A204.1 (cell line): ENCODE results near the gene CCDC69.
"Not testable (repeated sequence)": the region's sequence is repeated elsewhere in the genome, so short reads cannot be mapped to it uniquely, and the experiment has no call there.

Experiments used
- FAIRE-seq: peaks from 2 replicates; lab custom pipeline; 2012; peaks lifted over from hg19 to GRCh38; lab: Jason Lieb, UNC

The CCDC69 gene

GRCh38 chr5:151191661-151192060 lies 32.2 kb downstream of the CCDC69 start:
- FAIRE-seq = no peak

DNA sequence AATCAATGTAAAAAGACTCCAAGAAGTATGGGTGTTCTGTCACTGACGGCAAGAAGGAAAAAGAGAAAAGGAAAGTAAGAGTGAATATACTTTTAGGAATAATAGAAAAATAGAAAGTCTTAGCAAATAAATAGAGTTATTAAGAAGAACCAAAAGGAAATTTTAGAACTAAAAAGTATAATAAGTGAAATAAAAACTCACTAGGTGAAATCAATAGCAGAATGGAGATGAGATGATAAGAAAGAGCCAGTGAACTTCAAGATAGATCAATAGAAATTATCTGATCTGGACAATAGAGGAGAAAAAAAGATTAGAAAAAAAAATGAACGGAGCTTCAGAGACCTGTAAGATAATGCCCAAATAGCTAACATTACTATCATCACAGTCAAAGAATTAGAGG lies 34.7 kb downstream of the CCDC69 start:
- FAIRE-seq = no peak

DNA sequence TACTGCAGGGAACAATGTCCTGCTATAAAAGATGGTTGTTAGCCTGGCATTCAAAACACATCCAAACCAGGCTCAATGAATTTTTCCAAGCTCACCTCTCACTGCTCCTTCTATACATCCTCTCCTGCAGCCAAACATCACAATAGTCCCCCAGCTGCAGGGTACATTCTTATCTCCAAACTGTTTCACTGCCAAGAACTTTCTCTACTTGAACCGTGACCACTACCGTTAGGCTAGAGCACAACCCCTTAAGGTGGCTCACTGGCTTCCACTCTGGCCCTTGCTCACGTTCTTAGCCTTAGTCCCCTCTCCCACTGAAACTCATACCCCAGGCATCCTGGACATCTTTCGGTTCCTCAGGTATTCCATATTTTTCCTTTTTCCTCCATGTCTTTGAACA lies 37.4 kb downstream of the CCDC69 start:
- no peak for FAIRE-seq

GRCh38 chr5:151186052-151186451 lies 37.8 kb downstream of the CCDC69 start:
- FAIRE-seq = no peak

- FAIRE-seq = no peak
These were observed 39.4 kb downstream of the CCDC69 start for GRCh38 chr5:151184316-151185042.

DNA sequence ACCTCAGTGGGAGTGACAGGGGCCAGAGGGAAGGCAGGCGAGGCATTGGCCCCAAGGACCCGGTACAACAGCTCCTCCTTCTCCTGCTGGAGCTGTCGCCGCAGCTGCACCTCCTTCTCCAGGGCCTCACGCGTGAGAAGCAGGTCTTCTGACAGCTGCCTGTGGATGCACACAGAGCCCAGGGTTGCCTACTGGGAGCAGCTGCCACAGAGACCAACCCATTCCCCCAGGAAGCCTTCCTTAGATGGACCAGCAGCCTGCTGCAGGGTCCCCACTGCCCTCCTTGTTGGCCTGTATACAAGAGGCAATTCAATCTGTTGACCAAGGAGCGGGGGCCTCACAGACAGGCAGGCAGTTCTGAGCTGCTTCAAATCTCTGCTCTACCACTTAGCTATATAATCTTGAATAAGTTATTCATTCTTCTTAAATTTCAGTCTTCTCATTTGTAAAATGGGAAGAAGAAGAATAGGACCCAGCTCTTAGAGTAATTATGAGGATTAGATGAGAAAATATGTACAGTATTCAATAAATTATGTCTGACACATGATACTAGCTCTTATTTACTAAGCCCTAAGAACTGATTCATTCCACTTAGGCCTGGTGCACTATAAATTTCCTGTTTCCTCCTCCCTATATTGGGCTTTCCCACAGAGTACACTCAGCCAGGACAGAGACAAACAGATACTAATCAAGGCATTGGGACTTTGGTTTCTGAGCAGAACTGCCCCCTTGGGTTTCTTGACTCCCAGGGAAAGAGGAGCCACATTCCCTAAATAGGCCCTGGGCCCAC lies 40.2 kb downstream of the CCDC69 start:
- no peak for FAIRE-seq

DNA sequence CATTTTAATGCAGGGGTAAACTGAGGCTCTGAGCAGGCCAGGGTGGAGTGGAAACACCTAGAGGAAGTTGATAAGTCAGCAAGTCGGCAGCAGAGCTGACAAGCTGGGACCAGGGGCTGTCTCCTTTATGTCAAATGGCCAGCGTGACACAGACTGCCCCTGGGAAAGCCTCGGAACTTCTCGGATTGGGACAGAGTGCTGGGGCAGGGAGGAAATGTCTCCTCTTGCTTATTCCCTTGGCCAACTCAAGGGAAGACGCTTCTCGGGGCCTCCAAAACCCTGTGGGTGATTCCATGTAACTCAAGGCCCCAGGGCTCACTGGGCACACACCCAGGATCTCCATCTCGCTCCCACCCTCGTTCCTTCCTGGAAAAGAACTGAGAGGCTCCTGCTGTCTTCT lies 40.9 kb downstream of the CCDC69 start:
- FAIRE-seq = no peak

DNA sequence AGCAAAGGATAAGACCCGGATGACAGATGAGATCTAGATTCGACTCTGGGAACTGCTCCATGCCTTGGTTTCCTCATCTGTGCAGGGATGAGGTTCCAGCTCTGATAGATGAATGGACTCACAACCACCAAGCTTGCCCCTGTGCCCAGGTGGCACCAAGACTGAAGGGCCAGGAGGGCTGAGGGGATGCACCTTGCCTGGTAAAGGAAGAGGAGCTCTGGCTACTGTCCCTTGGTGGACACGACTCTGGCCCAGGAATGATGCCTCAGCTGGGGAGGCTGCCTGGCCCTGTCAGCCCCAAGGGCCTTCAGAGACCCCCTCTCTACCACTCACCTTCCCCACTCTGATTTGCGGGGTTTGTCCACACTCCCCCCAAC lies 41.4 kb downstream of the CCDC69 start:
- FAIRE-seq = no peak

DNA sequence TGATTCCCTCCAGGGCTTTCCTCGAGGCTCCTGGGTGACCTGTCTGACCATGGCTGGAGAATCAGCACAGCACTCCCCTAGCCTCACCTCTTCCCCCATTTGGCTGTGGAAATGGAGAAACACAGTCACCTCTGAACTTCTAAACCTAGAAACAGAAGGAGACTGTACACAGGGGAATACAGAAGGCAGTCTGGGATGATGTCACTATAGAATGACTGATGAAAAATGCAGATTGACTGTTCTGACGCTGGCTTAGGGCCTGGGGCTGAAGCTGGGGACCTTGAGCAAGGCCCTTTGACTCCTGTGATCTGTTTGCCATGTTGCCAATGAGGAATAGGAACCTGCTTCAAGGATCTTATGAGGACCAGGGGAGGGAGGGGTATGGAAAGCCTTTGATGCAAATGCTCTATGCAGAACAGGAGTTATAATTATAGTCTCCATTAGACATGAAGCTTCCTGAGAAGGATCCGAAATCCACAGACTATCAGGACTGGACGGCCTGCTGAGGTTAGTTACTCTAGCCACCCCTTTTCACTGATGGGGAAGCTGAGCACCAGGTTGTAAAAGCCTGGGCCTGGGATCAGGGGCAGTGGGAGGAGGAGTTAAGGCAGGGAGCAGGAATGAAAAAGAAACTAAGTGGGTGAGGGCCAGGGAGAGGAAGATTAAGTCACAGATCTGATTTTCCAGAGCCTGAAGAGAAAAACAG lies 41.9 kb downstream of the CCDC69 start:
- no peak for FAIRE-seq

DNA sequence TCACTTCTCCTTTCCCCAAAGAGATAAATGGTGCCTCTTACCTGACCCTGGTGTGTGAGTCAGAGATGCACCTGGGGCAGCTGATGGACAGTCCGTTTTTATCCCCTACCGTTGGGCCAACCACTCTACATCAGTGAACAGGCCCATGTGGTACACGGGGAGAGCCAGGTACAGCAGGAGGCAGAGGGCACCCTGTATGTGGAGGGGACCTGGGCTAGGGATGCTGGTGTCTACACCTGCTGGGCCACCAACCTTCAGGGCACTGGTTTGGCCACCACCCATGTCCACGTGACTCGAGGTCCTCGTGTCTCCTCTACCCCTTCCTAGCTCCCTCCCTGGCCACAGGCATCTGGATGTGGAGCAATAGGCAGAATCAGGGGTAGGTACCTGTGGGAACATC lies 43.6 kb downstream of the CCDC69 start:
- no peak for FAIRE-seq

- FAIRE-seq = no peak
These were observed 44.4 kb downstream of the CCDC69 start for GRCh38 chr5:151179489-151179840.

DNA sequence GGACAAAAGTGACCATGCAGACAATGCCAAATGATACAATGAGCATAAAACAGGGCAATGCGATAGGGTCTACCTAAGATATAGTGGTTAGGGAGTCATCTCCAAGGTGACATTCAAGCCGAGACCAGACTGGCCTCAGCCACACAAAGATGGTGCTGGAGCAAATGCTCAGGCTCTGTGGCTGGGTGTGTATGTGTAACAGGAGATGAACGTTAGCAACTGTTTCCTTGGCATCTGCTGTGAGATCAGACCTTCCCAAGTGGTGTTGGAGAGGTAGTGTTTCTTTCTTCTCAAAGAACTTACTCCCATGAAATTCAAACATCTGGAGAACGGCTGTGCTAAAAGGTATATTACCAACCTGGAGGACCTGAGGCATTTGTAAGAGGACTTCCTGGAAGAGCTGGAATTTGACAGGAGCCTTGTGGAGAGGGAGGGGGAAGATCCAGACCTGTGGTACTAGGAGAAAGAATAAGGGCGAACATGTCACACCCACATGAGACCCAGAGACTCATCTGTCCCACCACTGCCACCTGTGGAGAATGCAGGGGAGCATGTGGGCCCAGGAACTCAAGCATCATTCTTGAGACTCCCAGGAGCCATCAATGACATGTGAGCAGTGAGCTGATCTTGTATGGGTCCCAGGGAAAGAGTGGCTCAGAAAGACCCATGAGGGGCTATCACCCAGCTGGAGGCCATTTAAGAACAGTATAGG lies 45.0 kb downstream of the CCDC69 start:
- FAIRE-seq = no peak

GRCh38 chr5:151178372-151178771 lies 45.5 kb downstream of the CCDC69 start:
- FAIRE-seq = no peak

GRCh38 chr5:151176268-151176667 lies 47.6 kb downstream of the CCDC69 start:
- not testable (repeated sequence) for FAIRE-seq

- FAIRE-seq = no peak
These were observed 49.2 kb downstream of the CCDC69 start for GRCh38 chr5:151174612-151175101.

GRCh38 chr5:151173711-151174611 lies 49.9 kb downstream of the CCDC69 start:
- no peak for FAIRE-seq

- FAIRE-seq = no peak
These were observed 52.4 kb downstream of the CCDC69 start for GRCh38 chr5:151171529-151171928.

DNA sequence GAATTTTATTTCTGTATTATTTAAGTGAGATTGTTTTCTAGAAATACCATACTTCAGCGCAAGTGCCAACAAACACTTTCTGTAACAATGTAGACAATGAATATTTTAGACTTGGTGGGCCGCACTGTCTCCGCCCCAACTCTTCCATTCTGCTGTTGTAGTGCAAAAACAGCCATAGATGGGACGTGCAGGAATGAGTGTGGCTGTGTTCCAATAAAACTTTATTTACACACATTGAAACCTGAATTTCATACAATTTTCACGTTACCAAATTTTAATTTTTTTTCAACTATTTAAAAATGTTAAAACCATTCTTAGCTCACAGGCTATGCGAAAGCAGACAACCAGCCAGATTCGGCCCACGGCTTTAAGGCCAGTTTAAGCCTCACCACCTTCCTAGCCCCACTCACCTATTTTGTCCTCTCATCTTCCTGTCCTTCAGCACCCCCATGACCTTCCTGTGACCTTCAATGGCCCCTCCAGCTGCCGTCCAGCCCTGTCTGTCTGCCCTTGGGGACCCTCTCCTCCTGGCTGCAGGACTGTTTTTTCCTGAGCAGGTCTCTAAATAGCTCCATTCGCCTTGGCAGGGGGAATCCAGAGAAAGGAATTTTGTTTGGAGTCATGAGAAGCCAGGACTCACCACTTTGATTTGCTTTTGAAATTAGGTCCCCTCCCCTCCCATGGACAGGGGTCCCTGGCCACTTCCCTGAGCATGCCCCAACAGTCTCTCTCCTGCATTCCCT lies 55.1 kb downstream of the CCDC69 start:
- no peak for FAIRE-seq

DNA sequence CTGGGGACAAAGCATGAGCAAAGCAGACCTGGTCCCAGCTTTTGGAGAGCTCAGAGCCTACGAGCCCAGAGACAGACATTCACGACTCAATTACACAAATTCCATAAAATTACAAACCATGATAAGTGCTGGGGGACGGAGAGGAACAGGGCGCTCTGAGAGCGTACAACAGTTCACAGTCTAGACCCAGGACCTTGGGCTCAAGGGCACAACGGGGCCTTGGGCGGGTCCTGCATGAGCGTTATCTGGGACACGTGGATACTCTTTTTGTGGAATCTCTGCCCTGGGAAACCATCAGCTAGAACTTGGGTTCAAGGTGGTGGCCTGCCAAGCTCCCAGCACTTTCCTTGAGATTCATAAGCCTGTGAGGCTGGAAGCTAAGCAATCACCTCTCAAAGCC lies 56.9 kb downstream of the CCDC69 start:
- FAIRE-seq = no peak

DNA sequence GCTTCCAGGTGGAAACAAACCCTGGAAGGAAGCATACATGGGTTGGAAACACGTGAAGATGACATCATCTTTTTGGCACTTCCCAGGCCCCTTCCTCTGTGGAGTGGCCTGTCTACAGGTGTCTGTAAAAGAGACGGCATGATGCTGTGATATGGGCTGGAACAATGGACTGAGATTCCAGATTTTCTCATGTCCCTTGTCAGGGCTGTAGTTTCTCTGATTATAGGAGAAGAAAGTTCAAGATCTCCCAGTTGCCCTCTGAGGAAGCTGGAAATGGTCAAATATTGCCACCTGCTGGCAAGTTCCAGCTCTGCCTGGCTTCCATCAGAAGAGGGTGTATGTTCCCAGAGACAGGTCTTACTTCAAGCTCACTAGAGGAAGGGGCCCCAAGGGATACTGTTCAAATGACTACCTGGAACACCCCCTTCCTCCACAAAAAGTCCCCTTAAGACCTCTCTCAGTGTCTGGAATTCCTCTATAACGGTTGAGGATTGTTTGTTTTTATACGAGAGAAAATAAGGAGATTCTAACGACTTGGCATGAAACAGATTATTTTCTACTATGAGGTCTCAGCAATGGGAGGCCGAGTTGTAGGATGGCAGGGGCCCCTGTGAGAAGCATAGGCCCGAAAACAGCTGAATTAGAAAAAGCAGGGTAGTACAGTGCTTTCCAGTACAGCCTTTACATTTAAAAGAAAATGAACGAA lies 59.1 kb downstream of the CCDC69 start:
- FAIRE-seq = peak; percentile 59
